Stimulated activated CD4-positive, alpha-beta T cell treated with anti-CD3 and anti-CD28 coated beads, Interleukin-2, amount 100 ng/mL, for 4 hours (primary cell): ENCODE results near the gene YY1AP1.
"Not testable (repeated sequence)": the region's sequence is repeated elsewhere in the genome, so short reads cannot be mapped to it uniquely, and the experiment has no call there.

Source experiments
- DNase-seq: peaks from one replicate; pipeline ENCODE4 v3.0.0-alpha.2; 2020; ENCODE audit warnings: low read depth

Gene YY1AP1

GRCh38 chr1:155695072-155695471, 6.5 kb upstream of the YY1AP1 start:
- DNase-seq: no peak

- DNase-seq: no peak
Measured at GRCh38 chr1:155694167-155694566, 5.6 kb upstream of the YY1AP1 start.

- DNase-seq: no peak
Measured at GRCh38 chr1:155691992-155692528, 3.5 kb upstream of the YY1AP1 start.

- DNase-seq: not testable (repeated sequence)
Measured at GRCh38 chr1:155689081-155689607, 570 bp upstream of the YY1AP1 start, which contains the start of gene DAP3. Gene DAP3 (plus strand): TSS chr1:155689091. CDS start chr1:155709780, 20,689 bp downstream.

GRCh38 chr1:155687705-155688323, 760 bp downstream of the YY1AP1 start:
- not testable (repeated sequence) for DNase-seq

GRCh38 chr1:155681776-155682175, 6.8 kb downstream of the YY1AP1 start:
- no peak for DNase-seq

- DNase-seq: no peak
Measured at GRCh38 chr1:155680531-155680930, 8.0 kb downstream of the YY1AP1 start.

- not testable (repeated sequence) for DNase-seq
Measured at GRCh38 chr1:155678992-155679391, 9.6 kb downstream of the YY1AP1 start.

- no peak for DNase-seq
Measured at GRCh38 chr1:155678027-155678426, 10.5 kb downstream of the YY1AP1 start.

- no peak for DNase-seq
Measured at GRCh38 chr1:155673003-155673402, 15.6 kb downstream of the YY1AP1 start.

GRCh38 chr1:155671750-155672149, 16.8 kb downstream of the YY1AP1 start:
- DNase-seq: no peak

GRCh38 chr1:155669233-155670162, 19.1 kb downstream of the YY1AP1 start:
- DNase-seq: no peak

- DNase-seq: not testable (repeated sequence)
Measured at GRCh38 chr1:155661239-155661638, 27.3 kb downstream of the YY1AP1 start.

GRCh38 chr1:155657463-155657862, 31.1 kb downstream of the YY1AP1 start:
- no peak for DNase-seq

- no peak for DNase-seq
Measured at GRCh38 chr1:155652951-155653350, 35.6 kb downstream of the YY1AP1 start.

- no peak for DNase-seq
Measured at GRCh38 chr1:155651861-155652661, 36.5 kb downstream of the YY1AP1 start.

- no peak for DNase-seq
Measured at GRCh38 chr1:155650231-155650757, 38.3 kb downstream of the YY1AP1 start.

GRCh38 chr1:155649676-155650075, 38.9 kb downstream of the YY1AP1 start:
- no peak for DNase-seq

- no peak for DNase-seq
Measured at GRCh38 chr1:155648207-155649147, 40.1 kb downstream of the YY1AP1 start.

- DNase-seq: no peak
Measured at GRCh38 chr1:155646307-155646706, 42.3 kb downstream of the YY1AP1 start.
